SK-N-SH treated with all-trans-retinoic acid at 6 μM for 48 hours (cell line): Measurements from ENCODE around the gene GNG13.

Source experiments
- ARNTL ChIP-seq: fragments of 450-650 bp; formaldehyde crosslinking; IDR thresholded peaks from 2 replicates; pipeline ENCODE4 v1.5.0; 2020; ENCODE audit warnings: low read depth, mild to moderate bottlenecking, moderate library complexity, borderline replicate concordance
- ESRRG ChIP-seq: fragments of 250-450 bp; sonication (Bioruptor Pico); IDR thresholded peaks from 2 replicates; pipeline ENCODE4 v1.6.1; 2021; ENCODE audit warnings: mild to moderate bottlenecking
- ISL1 ChIP-seq: fragments of 250-450 bp; sonication (Bioruptor Pico); IDR thresholded peaks from 2 replicates; pipeline ENCODE4 v2.1.2; 2022; ENCODE audit warnings: mild to moderate bottlenecking, moderate library complexity
- PATZ1 ChIP-seq: fragments of 250-450 bp; sonication (Bioruptor Pico); IDR thresholded peaks from 2 replicates; pipeline ENCODE4 v1.8.0; 2020; ENCODE audit warnings: mild to moderate bottlenecking, moderate library complexity, borderline replicate concordance
- SNAI2 ChIP-seq: fragments of 250-450 bp; sonication (Bioruptor Pico); IDR thresholded peaks from 2 replicates; pipeline ENCODE4 v1.5.0; 2020; ENCODE audit warnings: mild to moderate bottlenecking, moderate library complexity
- ZC3H10 ChIP-seq: fragments of 250-450 bp; sonication (Bioruptor Pico); IDR thresholded peaks from 2 replicates; pipeline ENCODE4 v1.5.1; 2021; ENCODE audit warnings: mild to moderate bottlenecking, moderate library complexity
- ZFP3 ChIP-seq: fragments of 250-450 bp; sonication (Bioruptor Pico); IDR thresholded peaks from 2 replicates; pipeline ENCODE4 v1.5.0; 2020; ENCODE audit warnings: mild to moderate bottlenecking, moderate library complexity
- ZFP30 ChIP-seq: fragments of 450-650 bp; formaldehyde crosslinking; IDR thresholded peaks from 2 replicates; pipeline ENCODE4 v1.5.0; 2022; ENCODE audit warnings: mild to moderate bottlenecking, moderate library complexity
- ZNF70 ChIP-seq: fragments of 450-650 bp; formaldehyde crosslinking; IDR thresholded peaks from 2 replicates; pipeline ENCODE4 v1.5.0; 2020; ENCODE audit warnings: mild to moderate bottlenecking, moderate library complexity
- TF ChIP-seq, protein P1 (sequence below): fragments of 250-450 bp; sonication (Bioruptor Pico); IDR thresholded peaks from 2 replicates; pipeline ENCODE4 v1.8.0; 2021; ENCODE audit warnings: low read depth, mild to moderate bottlenecking, moderate library complexity, borderline replicate concordance

- TF ChIP-seq PATZ1 (CRISPR knock-in tag) (no peak), ARNTL (CRISPR knock-in tag) (no peak), ZC3H10 (CRISPR knock-in tag) (no peak), SNAI2 (CRISPR knock-in tag) (no peak), ZNF70 (CRISPR knock-in tag) (no peak), ZFP3 (CRISPR knock-in tag) (no peak), ZFP30 (CRISPR knock-in tag) (no peak), ISL1 (CRISPR knock-in tag) (no peak), ESRRG (no peak)
- TF ChIP-seq, protein P1, sequence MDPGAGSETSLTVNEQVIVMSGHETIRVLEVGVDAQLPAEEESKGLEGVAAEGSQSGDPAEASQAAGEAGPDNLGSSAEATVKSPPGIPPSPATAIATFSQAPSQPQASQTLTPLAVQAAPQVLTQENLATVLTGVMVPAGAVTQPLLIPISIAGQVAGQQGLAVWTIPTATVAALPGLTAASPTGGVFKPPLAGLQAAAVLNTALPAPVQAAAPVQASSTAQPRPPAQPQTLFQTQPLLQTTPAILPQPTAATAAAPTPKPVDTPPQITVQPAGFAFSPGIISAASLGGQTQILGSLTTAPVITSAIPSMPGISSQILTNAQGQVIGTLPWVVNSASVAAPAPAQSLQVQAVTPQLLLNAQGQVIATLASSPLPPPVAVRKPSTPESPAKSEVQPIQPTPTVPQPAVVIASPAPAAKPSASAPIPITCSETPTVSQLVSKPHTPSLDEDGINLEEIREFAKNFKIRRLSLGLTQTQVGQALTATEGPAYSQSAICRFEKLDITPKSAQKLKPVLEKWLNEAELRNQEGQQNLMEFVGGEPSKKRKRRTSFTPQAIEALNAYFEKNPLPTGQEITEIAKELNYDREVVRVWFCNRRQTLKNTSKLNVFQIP (CRISPR knock-in tag) = no peak
Measured at GRCh38 chr16:785563-786535, 14.7 kb downstream of the GNG13 start.
